Measurements from ENCODE around the gene IMMP2L.

GRCh38 chr7:110894111-110894510 lies 668.2 kb downstream of the IMMP2L start:
- TF ChIP-seq CTCF (IDR thresholded peaks at IDR 0.05): no peak
- TF ChIP-seq POLR2A (IDR thresholded peaks at IDR 0.05; ENCODE audit: low read depth): no peak
- TF ChIP-seq POLR2AphosphoS5 (IDR thresholded peaks at IDR 0.05): no peak
- no peak for TF ChIP-seq EP300 (IDR thresholded peaks at IDR 0.05)

All from esophagus muscularis mucosa (tissue), 4 donors.